ENCODE data around the gene NKX2-3.

DNA sequence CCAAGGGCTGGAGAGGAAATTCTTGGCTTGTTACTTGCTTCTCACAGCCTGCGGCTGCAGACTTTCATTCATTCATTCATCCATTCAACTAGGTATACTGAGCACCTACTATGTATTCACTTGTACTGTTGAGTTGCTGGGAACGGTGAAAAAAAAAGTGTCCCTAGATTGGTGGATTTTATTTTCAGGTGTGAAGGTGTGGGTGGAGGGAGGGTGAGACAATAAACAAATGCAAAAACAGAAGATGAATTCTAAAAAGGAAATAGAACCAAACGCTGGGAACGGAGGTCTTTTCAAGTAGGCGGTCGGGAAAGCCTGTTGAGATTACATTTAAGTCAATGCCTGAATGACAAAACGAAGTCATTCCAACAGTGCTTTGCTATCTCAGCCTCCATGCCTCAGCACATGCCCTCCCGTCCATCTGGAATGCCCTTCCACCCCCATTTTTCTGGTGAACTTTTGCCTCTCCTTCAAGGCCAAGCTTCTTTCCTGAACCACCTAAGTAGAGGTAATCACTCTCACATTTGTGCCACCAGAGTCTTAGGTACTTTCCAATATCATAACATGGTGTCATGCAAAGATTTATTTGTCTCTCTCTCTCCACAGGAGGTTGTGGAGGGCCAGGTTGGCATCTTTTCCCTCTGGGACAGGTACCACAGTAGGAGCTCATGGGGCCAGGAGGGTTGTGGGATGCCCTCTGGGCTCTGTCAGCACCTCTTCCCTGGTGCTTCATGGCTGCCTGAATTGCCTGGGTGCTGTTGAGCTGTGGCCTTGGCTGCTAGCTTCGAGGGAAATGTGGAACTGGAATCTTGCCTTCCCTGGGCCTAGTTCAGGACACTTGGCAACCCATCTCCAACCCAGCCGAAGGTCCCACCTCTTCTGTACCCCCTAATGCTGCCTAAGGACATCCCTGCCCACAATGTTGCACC lies 5.5 kb downstream of the NKX2-3 start:
- TF ChIP-seq, protein P1, sequence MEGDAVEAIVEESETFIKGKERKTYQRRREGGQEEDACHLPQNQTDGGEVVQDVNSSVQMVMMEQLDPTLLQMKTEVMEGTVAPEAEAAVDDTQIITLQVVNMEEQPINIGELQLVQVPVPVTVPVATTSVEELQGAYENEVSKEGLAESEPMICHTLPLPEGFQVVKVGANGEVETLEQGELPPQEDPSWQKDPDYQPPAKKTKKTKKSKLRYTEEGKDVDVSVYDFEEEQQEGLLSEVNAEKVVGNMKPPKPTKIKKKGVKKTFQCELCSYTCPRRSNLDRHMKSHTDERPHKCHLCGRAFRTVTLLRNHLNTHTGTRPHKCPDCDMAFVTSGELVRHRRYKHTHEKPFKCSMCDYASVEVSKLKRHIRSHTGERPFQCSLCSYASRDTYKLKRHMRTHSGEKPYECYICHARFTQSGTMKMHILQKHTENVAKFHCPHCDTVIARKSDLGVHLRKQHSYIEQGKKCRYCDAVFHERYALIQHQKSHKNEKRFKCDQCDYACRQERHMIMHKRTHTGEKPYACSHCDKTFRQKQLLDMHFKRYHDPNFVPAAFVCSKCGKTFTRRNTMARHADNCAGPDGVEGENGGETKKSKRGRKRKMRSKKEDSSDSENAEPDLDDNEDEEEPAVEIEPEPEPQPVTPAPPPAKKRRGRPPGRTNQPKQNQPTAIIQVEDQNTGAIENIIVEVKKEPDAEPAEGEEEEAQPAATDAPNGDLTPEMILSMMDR (IDR thresholded peaks at IDR 0.05; ENCODE audit: poor library complexity): no peak
- TF ChIP-seq EZH2 (IDR thresholded peaks at IDR 0.05; ENCODE audit: borderline replicate concordance): peak; percentile 51
